ENCODE data around the gene KCNIP3.

The KCNIP3 gene

DNA sequence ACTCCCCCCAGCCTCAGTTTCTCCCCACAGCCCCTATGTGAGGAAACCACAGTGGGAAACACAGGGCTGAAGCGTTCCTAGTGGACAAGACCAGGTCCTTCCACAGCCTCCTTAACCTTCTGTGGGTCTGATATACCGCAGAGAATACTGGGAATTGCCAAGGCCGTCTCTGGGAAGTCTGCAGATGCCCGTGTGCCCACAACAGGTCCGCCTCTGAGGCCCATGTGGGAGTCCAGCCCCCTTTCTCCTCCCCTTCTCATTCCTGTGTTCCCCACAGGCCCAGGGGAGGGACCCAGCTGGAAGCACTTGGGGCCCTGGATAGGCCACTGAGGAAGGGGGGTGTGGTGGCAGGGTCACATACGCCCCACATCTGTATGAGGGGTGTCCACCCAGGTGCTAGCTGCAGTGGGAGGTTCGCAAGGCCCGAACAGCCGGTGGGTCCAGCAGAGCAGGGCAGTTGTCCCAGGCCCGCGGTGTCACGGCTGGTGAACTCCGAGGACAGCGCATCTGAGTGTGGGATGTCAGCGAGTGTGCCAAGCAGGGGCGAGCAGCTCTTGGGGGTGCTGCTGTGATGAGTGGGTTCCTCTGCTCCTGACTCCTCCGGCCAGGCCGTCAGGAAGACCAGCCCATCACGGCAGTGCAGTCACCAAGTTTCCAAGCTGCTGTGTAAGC, 2.4 kb upstream of the KCNIP3 start:
- TF ChIP-seq CTCF (IDR thresholded peaks at IDR 0.05; ENCODE audit: low read length, missing control alignments) = no peak
- no peak overlapping the region for H3K4me3 ChIP-seq (replicated peaks; ENCODE audit: low read depth, low read length)
- DNase-seq (ENCODE audit: low read depth) = no peak

- DNase-seq (ENCODE audit: low read depth) = no peak
- H3K4me3 ChIP-seq (replicated peaks; ENCODE audit: low read depth, low read length) = no peak overlapping the region
- TF ChIP-seq CTCF (IDR thresholded peaks at IDR 0.05; ENCODE audit: low read length, missing control alignments) = no peak
Observed at GRCh38 chr2:95295376-95295775, 1.8 kb upstream of the KCNIP3 start.

DNA sequence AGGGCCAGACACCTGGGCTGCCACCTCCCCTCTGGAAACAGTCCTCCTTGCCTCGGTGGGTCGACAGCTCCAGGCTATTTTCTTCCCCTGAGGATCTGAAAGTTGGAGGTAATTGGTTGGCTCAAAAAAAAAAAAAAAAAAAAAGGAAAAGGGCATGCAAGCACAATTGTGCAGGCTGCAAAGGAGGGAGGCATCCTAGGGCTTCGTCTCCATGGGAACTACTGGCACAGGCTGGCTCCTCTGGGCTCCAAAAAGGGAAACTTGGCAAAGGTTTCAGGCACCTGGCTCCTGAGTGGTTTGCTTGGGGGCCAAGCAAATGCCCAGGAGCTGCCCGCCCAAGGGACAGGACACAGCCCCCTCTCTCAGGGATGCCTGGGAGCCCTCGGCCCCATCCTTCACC, 1.1 kb upstream of the KCNIP3 start:
- TF ChIP-seq CTCF (IDR thresholded peaks at IDR 0.05; ENCODE audit: low read length, missing control alignments) = no peak
- DNase-seq (ENCODE audit: low read depth) = no peak
- no peak overlapping the region for H3K4me3 ChIP-seq (replicated peaks; ENCODE audit: low read depth, low read length)

DNA sequence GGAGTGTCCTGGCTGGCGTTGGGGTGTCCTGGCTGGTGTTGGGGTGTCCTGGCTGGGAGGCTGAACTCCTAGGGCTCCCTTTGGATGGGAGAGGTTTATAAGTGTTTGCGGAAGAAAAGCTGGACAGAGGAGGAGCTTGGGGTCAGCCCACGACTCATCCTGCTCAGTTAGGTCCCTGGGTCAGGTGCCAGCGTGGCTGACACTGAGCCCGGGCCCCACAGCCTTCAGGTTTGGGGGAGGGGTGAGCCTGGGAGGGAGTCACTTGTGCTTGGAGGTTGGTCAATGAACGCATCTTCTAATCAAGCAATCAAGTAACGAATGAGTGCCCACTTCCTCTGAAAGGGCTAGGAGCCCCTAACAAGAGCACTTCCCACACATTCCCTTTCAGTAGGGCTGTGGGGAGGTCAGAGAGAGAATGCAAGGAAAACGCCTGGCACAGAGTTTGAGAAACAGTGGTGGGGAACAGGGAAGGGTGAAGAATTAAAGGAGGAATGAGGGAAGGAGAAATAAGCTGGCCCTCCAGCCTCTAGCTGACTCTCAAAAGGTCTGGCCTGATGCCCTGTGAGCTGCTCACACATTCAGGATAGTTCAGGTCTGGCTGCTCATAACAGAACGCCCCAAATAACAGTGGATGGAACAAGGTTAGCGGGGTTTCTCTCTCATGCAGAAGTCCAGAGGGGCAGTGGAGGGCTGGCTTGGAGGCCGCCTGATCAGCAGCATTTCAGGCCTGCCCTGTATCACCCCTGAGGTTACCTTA, 670 bp downstream of the KCNIP3 start:
- no peak for TF ChIP-seq CTCF (IDR thresholded peaks at IDR 0.05; ENCODE audit: low read length, missing control alignments)
- DNase-seq (ENCODE audit: low read depth) = no peak
- no peak overlapping the region for H3K4me3 ChIP-seq (replicated peaks; ENCODE audit: low read depth, low read length)

- no peak overlapping the region for H3K4me3 ChIP-seq (replicated peaks; ENCODE audit: low read depth, low read length)
- TF ChIP-seq CTCF (IDR thresholded peaks at IDR 0.05; ENCODE audit: low read length, missing control alignments) = no peak
- no peak for DNase-seq (ENCODE audit: low read depth)
Observed at GRCh38 chr2:95298486-95299111, 1.5 kb downstream of the KCNIP3 start.

- no peak overlapping the region for H3K4me3 ChIP-seq (replicated peaks; ENCODE audit: low read depth, low read length)
- DNase-seq (ENCODE audit: low read depth) = no peak
- TF ChIP-seq CTCF (IDR thresholded peaks at IDR 0.05; ENCODE audit: low read length, missing control alignments) = no peak
Observed at GRCh38 chr2:95299961-95300360, 2.8 kb downstream of the KCNIP3 start.
